GM18858 (cell line): Measurements from ENCODE around the gene CD19.
"Not testable (repeated sequence)": the region's sequence is repeated elsewhere in the genome, so short reads cannot be mapped to it uniquely, and the experiment has no call there.

Experiments
- ATAC-seq: cut with Tn5 transposase; IDR thresholded peaks from one replicate; pipeline ENCODE4 v1.9.1; 2021; ENCODE audit not compliant: unreplicated experiment

Gene CD19

DNA sequence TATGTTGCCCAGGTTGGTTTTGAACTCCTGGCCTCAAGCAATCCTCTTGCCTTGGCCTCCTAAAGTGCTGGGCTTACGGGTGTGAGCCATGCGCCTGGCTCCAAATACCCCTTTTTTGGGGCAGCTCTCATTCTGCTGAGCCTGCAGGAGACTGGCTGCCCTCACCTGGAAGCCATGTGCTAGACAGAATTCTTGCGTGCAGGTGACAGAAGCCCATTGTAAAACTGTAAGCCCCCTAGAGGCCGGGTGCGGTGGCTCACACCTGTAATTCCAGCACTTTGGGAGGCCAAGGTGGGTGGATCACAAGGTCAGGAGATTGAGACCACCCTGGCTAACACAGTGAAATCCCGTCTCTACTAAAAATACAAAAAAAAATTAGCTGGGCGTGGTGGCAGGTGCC, 48.6 kb downstream of the CD19 start:
- ATAC-seq, result not testable (repeated sequence)

DNA sequence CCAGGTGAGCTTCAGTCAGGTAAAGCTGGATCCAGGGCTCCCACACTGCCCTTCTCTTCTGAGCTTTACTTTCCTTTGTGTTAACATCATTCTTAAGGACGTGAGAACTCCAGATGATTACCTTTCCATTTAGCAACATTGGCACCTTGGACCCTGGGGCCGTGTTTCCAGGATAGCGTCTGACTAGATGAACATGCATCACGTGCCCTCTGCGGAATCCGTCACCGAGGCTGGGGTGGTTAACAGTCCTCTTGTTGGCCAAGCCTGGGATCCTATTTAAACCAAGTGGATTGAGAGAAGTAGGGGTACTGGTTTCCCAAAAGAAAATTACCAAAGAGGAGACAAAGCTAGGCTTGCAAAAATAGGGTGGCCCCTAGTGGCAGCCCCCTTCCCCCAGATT, 49.2 kb downstream of the CD19 start:
- ATAC-seq, result no peak

DNA sequence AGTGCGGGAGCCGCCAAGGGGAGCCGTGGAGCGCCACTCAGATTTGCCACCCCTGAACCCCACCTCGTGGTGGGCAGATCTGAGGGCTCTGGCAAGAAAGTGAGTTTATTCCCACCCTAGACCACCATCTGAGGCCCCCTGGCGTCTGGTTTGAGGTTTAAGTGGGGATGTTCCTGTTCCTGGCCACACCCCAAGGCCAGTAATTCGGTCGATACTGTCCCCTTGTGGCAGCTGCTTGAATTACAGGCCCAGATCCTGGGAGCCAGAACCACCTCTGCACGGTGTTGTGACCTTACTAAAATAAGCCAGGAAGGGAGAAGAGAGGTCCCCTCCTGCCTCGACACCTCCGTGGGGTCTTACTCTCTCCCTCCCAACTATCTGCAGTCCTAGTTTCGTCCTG, 49.7 kb downstream of the CD19 start:
- no peak for ATAC-seq

DNA sequence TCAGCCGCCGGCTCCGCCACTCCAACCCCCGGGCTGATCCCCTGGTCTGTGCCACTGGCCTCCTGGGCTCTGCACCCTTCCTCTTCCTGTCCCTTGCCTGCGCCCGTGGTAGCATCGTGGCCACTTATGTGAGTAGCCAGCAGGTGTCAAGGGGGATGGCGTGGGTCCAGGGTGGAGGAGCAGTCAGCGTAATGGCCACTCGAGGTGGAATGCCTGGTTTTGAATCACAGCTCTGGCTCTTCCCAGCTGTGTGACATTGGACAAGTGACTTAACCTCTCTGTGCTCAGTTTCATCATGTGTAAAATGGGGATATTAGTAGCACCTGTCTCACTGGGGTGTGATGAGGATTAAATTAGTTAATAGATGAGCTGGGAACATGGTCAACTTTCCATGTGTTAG, 50.6 kb downstream of the CD19 start:
- ATAC-seq, result no peak

DNA sequence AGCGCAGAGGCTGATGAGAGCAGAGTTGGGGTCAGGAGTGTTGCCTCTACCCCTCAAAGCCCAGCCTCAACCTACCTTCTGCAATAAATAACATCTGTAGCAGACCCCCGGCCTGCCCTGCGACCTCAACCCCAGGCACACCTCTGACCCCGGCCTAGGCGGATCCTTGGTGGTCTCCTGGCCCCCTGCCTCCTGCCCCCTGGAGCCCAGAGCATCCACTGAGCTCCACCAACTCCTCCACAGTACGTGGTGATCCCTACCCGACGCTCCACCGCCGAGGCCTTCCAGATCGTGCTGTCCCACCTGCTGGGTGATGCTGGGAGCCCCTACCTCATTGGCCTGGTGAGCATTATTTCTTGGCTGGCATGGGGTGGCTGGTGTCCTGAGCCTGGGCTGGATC, 51.2 kb downstream of the CD19 start:
- ATAC-seq, result no peak

DNA sequence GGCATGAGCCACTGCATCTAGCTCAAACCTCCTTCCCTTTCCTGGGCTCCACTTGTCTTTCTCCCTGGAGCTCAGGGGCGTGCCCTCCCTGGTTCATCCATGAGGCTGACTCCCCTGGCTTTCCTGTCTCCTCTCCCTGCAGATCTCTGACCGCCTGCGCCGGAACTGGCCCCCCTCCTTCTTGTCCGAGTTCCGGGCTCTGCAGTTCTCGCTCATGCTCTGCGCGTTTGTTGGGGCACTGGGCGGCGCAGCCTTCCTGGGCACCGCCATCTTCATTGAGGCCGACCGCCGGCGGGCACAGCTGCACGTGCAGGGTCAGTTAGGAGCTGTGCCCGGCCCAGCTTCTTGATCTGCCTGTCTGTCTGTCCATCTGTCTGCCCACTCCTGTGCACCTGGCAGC, 51.9 kb downstream of the CD19 start:
- no peak for ATAC-seq

DNA sequence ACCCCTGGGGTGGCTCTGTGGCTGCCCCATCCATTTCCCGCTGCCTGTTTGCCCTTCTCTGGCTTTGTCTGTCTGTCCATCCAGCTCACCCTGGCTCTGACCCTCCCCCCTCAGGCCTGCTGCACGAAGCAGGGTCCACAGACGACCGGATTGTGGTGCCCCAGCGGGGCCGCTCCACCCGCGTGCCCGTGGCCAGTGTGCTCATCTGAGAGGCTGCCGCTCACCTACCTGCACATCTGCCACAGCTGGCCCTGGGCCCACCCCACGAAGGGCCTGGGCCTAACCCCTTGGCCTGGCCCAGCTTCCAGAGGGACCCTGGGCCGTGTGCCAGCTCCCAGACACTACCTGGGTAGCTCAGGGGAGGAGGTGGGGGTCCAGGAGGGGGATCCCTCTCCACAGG, 52.3 kb downstream of the CD19 start:
- no peak for ATAC-seq

DNA sequence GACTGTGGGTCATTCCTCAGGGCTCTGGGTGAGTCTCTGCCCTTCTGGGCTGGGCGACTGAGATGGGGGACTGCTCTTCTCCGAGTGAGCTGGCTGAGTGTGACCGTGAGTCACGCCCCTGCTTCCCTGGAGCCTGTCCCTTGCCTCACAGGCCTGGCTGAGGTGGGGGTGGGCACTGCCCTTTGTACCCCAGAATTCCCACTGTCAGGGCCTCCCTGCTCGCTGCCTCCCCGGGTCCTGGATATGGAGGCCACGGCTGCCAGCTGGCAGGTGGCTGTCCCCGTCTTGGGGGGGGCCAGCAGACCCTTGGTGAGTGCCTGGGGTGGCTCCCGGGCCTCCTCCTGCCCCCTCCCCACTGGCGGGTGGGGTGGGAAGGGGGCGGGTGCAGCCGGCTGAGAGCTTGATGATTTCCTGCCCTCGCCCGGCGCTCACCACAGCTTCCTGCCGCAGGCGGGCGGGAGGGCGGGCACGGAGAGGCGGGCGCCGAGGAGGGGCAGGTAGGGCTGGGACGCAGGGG, 52.9 kb downstream of the CD19 start, which contains the start of gene LAT:
TSS of gene LAT (plus strand) at position 434 of the 517 bp plus-strand sequence. CDS start 366 bp downstream, outside the sequence.
- no peak for ATAC-seq

DNA sequence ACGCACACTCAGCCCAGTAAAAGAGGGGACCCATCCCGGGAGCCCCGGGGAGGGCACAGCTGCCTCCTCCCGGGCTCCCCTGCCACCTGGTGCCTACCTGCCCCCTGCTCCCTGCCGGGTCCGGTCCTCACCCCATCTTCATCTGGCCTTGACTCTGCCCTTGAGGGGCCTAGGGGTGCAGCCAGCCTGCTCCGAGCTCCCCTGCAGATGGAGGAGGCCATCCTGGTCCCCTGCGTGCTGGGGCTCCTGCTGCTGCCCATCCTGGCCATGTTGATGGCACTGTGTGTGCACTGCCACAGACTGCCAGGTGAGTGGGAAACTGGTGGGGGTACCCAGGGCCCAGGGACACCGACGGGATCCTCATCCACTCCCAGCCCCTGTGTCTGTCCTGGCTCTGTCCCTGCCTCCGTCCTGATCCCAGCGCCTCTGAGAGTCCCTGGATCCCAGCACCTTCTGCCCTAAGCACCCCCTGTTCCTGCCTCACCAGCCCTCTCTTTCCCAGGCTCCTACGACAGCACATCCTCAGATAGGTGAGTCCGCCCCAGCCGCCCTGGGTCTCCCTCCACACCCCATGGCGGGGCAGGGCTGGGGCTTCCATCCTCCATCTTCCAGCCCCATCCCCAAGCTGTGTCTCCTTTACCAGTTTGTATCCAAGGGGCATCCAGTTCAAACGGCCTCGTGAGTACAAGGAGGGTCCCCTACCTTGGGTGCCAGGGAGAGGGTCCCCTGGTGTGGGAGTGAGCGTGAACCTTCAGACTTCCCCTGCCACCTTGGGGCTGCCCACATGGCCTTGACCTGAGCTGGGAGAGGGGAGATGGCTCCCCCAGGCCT, 53.7 kb downstream of the CD19 start:
- no peak for ATAC-seq

DNA sequence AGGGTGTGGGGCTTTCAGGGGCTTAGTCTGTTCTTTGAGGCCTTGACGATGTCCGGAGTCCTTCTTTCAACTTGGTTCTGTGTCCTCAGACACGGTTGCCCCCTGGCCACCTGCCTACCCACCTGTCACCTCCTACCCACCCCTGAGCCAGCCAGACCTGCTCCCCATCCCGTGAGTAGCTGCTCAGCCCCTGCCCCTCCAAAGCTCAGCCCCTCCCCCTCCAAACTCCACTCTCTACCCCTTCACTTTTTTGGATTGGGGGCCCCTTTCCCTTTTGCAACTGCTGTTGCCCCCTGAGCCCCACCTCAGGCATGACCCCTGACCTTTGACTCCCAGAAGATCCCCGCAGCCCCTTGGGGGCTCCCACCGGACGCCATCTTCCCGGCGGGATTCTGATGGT, 54.3 kb downstream of the CD19 start:
- ATAC-seq, result no peak

DNA sequence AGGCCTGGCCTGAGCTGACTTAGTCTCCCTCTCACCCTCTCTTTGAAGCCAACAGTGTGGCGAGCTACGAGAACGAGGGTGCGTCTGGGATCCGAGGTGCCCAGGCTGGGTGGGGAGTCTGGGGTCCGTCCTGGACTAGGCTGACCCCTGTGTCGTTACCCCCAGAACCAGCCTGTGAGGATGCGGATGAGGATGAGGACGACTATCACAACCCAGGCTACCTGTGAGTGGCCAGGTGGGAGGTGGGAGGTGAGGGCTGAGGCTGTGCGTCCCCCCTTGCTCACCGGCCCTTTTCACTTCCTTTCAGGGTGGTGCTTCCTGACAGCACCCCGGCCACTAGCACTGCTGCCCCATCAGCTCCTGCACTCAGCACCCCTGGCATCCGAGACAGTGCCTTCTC, 54.7 kb downstream of the CD19 start:
- ATAC-seq, result no peak

DNA sequence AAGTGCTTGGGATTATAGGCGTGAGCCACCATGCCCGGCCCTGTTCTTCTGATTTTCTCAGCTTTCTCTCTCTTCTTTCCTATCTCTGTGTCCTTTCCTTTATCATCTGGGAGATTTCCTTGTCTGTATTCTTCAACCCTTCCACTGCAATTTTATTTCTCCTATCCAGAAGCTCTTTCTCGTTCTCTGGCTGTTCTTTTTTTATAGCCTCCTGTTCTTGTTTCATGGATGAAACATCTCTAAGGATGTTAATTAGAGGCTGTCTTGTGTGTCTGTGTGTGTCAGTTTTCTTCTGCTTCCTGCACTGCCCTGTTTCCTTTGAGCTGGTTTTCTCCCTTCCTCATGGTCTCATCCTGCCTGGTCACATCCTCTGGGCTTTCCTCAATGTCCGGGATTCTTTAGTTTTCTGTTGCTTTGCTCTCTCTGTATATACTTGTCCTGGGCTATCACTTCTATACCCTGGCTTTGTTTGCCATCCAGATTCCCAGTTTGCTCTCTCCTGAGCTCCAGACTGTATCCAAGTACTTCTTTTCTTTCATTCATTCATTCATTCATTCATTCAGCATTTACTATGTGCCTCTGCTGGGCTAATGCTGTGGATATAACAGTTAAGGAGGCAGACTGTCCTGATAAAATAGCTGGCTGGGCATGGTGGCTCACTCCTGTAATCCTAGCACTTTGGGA, 55.5 kb downstream of the CD19 start:
- no peak for ATAC-seq
